Measurements from ENCODE around the gene TMEM233. TPM values are rescaled to one million over a fixed set of nuclear protein-coding genes. Genes with fewer than 3 reads are reported as not detected.

The TMEM233 gene
- total RNA-seq, 1 donor from 2014 or later = 0.96 TPM

- no peaks in the 10 kb centered on the region for H3K9me3 ChIP-seq
- H3K4me1 ChIP-seq = no peaks in the 10 kb centered on the region
- ATAC-seq (peak; percentile 65), DNase-seq (peak; percentile 67)
- H3K27ac ChIP-seq = peak overlapping the region; percentile 58
- H3K27me3 ChIP-seq = peaks cover 29% of the 10 kb centered on the region
- H3K36me3 ChIP-seq = no peaks in the 10 kb centered on the region
- peak overlapping the region; percentile 51 for H3K4me3 ChIP-seq
- TF ChIP-seq CTCF (IDR thresholded peaks at IDR 0.05) = no peak
- intact Hi-C loops (cut with DNase I) = no loop called here
These were observed 1.3 kb downstream of the TMEM233 start for GRCh38 chr12:119594772-119595445.

GRCh38 chr12:119598159-119598558 is 4.6 kb downstream of the TMEM233 start:
- Histone ChIP-seq H3K36me3 (no peaks in the 10 kb centered on the region), H3K27me3 (peaks cover 25% of the 10 kb centered on the region), H3K4me3 (no peak overlapping the region), H3K27ac (no peak overlapping the region), H3K4me1 (no peaks in the 10 kb centered on the region), H3K9me3 (no peaks in the 10 kb centered on the region)
- ATAC-seq (no peak), DNase-seq (no peak)
- TF ChIP-seq CTCF (IDR thresholded peaks at IDR 0.05) = no peak
- intact Hi-C loops (cut with DNase I) = no loop called here

- Histone ChIP-seq H3K27ac (no peak overlapping the region), H3K36me3 (no peaks in the 10 kb centered on the region), H3K4me3 (no peak overlapping the region), H3K9me3 (no peaks in the 10 kb centered on the region), H3K4me1 (no peaks in the 10 kb centered on the region), H3K27me3 (no peaks in the 10 kb centered on the region)
- ATAC-seq (no peak), DNase-seq (no peak)
- no peak for TF ChIP-seq CTCF (IDR thresholded peaks at IDR 0.05)
- intact Hi-C loops (cut with DNase I) = no loop called here
These were observed 8.5 kb downstream of the TMEM233 start for GRCh38 chr12:119601877-119602733.

GRCh38 chr12:119602734-119603094 is 9.1 kb downstream of the TMEM233 start:
- DNase-seq = no peak

GRCh38 chr12:119603767-119604166 is 10.2 kb downstream of the TMEM233 start:
- no peak overlapping the region for H3K4me3 ChIP-seq
- no peaks in the 10 kb centered on the region for H3K9me3 ChIP-seq
- no peaks in the 10 kb centered on the region for H3K36me3 ChIP-seq
- intact Hi-C loops (cut with DNase I) = no loop called here
- no peaks in the 10 kb centered on the region for H3K27me3 ChIP-seq
- DNase-seq = no peak
- no peak for TF ChIP-seq CTCF (IDR thresholded peaks at IDR 0.05)
- H3K4me1 ChIP-seq = no peaks in the 10 kb centered on the region
- H3K27ac ChIP-seq = no peak overlapping the region
- no peak for ATAC-seq

More at GRCh38 chr12:119602734-119603094, 9.1 kb downstream of the TMEM233 start:
- intact Hi-C loops (cut with DNase I) = no loop called here
- Histone ChIP-seq H3K4me1 (no peaks in the 10 kb centered on the region), H3K27me3 (no peaks in the 10 kb centered on the region), H3K27ac (no peak overlapping the region), H3K36me3 (no peaks in the 10 kb centered on the region), H3K9me3 (no peaks in the 10 kb centered on the region), H3K4me3 (no peak overlapping the region)
- ATAC-seq = no peak
- no peak for TF ChIP-seq CTCF (IDR thresholded peaks at IDR 0.05)

All from upper lobe of right lung (tissue), 1 donor.